Naive B cell (primary cell): ENCODE results near the gene CRLF2. TPM values are rescaled to one million over a fixed set of nuclear protein-coding genes. Genes with fewer than 3 reads are reported as not detected.
"Not testable (repeated sequence)": the region's sequence is repeated elsewhere in the genome, so short reads cannot be mapped to it uniquely, and the experiment has no call there.

Source experiments
- ATAC-seq, 2 donors: fragments of 150-1000 bp; cut with Tn5 transposase; 2 replicates each; pipeline ENCODE4 v1.10.0; 2021; ENCODE audit warnings: low read depth in 2 of 2, mild to moderate bottlenecking in 2 of 2, moderate library complexity in 2 of 2
- DNase-seq: peaks from one replicate; pipeline ENCODE4 v3.0.0; 2022
- H3K27ac Mint-ChIP-seq, 6 donors: one replicate each; pipeline ENCODE4 v1.8.0; 2020 to 2022; ENCODE audit warnings: mild to moderate bottlenecking in 6 of 6, mixed read lengths in 6 of 6, moderate library complexity in 5 of 6, inconsistent platforms in 2 of 6
- H3K27me3 Mint-ChIP-seq, 3 donors: one replicate each; pipeline ENCODE4 v1.8.0; 2021 to 2022; ENCODE audit warnings: mixed read lengths in 3 of 3, mild to moderate bottlenecking in 1 of 3
- H3K36me3 Mint-ChIP-seq, 2 donors: one replicate each; pipeline ENCODE4 v1.8.0; 2020 to 2022; ENCODE audit warnings: mixed read lengths in 2 of 2, inconsistent platforms in 1 of 2, mild to moderate bottlenecking in 1 of 2
- H3K4me1 Mint-ChIP-seq, 3 donors: one replicate each; pipeline ENCODE4 v1.8.0; 2020 to 2022; ENCODE audit warnings: mixed read lengths in 3 of 3, inconsistent platforms in 1 of 3, mild to moderate bottlenecking in 1 of 3, moderate library complexity in 1 of 3
- H3K4me3 Mint-ChIP-seq, 8 donors: one replicate each; pipeline ENCODE4 v1.8.0; 2020 to 2022; ENCODE audit warnings: mild to moderate bottlenecking in 8 of 8, mixed read lengths in 8 of 8, moderate library complexity in 8 of 8, inconsistent platforms in 2 of 8
- H3K9me3 Mint-ChIP-seq, 7 donors: one replicate each; pipeline ENCODE4 v1.8.0; 2020 to 2022; ENCODE audit warnings: mixed read lengths in 7 of 7, mild to moderate bottlenecking in 5 of 7, inconsistent platforms in 2 of 7, moderate library complexity in 1 of 7
- polyA plus RNA-seq, 6 donors: library from polyadenylated mRNA; unstranded; fragments of 300-500 nt; fragmentation: Illumina TruSeq; gene quantifications; one replicate each; pipeline ENCODE4 v1.2.3, GENCODE V29; 2021; ENCODE audit warnings: low read depth in 6 of 6

The CRLF2 gene
- polyA plus RNA-seq, 6 donors from 2014 or later, result not detected

GRCh38 chrX:1173435-1173834 is 39.0 kb downstream of the CRLF2 start:
- H3K9me3 Mint-ChIP-seq, H3K27me3 Mint-ChIP-seq, ATAC-seq, H3K4me1 Mint-ChIP-seq, H3K36me3 Mint-ChIP-seq, DNase-seq, H3K4me3 Mint-ChIP-seq: not testable (repeated sequence)
- peak overlapping the region in 1 of 6 donors; percentile 29 for H3K27ac Mint-ChIP-seq

GRCh38 chrX:1172496-1172895 is 40.0 kb downstream of the CRLF2 start:
- H3K4me3 Mint-ChIP-seq, result no peak overlapping the region
- H3K9me3 Mint-ChIP-seq, result peaks cover 0 to 3% (median 0%) of the 10 kb centered on the region in 7 donors
- H3K36me3 Mint-ChIP-seq, result no peaks in the 10 kb centered on the region
- ATAC-seq (no peak), DNase-seq (no peak)
- peaks cover 0 to 4% (median 0%) of the 10 kb centered on the region in 3 donors for H3K4me1 Mint-ChIP-seq
- peaks cover 0 to 11% (median 0%) of the 10 kb centered on the region in 3 donors for H3K27me3 Mint-ChIP-seq
- no peak overlapping the region for H3K27ac Mint-ChIP-seq

GRCh38 chrX:1171915-1172314 is 40.5 kb downstream of the CRLF2 start:
- H3K27me3 Mint-ChIP-seq, result peaks cover 0 to 14% (median 0%) of the 10 kb centered on the region in 3 donors
- not testable (repeated sequence) for H3K9me3 Mint-ChIP-seq, H3K4me3 Mint-ChIP-seq, H3K27ac Mint-ChIP-seq, ATAC-seq, DNase-seq, H3K36me3 Mint-ChIP-seq, H3K4me1 Mint-ChIP-seq

GRCh38 chrX:1170243-1170642 is 42.2 kb downstream of the CRLF2 start:
- ATAC-seq (no peak), DNase-seq (no peak)
- H3K36me3 Mint-ChIP-seq, result no peaks in the 10 kb centered on the region
- peak overlapping the region in 1 of 8 donors; percentile 67 for H3K4me3 Mint-ChIP-seq
- peaks cover 0 to 5% (median 4%) of the 10 kb centered on the region in 3 donors for H3K4me1 Mint-ChIP-seq
- H3K27ac Mint-ChIP-seq, result peak overlapping the region in 1 of 6 donors; percentile 27
- H3K9me3 Mint-ChIP-seq, result peaks cover 0 to 1% (median 0%) of the 10 kb centered on the region in 7 donors
- H3K27me3 Mint-ChIP-seq, result peaks cover 0 to 14% (median 3%) of the 10 kb centered on the region in 3 donors

- Mint-ChIP-seq H3K36me3 (no peaks in the 10 kb centered on the region), H3K4me1 (peaks cover 0 to 9% (median 4%) of the 10 kb centered on the region in 3 donors), H3K27ac (no peak overlapping the region), H3K4me3 (no peak overlapping the region), H3K9me3 (no peaks in the 10 kb centered on the region), H3K27me3 (peaks cover 0 to 14% (median 3%) of the 10 kb centered on the region in 3 donors)
- no peak for DNase-seq
- ATAC-seq, result no peak
Observed at GRCh38 chrX:1169189-1169588, 43.3 kb downstream of the CRLF2 start.

- Mint-ChIP-seq H3K27ac (peak overlapping the region in 2 of 6 donors; percentile 11 to 49), H3K27me3 (peaks cover 3 to 22% (median 9%) of the 10 kb centered on the region in 3 donors)
- no peak for ATAC-seq
Observed at GRCh38 chrX:1167918-1168481, 44.4 kb downstream of the CRLF2 start.

GRCh38 chrX:1167466-1167865 is 45.0 kb downstream of the CRLF2 start:
- no peaks in the 10 kb centered on the region for H3K9me3 Mint-ChIP-seq
- H3K4me1 Mint-ChIP-seq, result peaks cover 3 to 12% (median 4%) of the 10 kb centered on the region in 3 donors
- H3K27ac Mint-ChIP-seq, result peak overlapping the region in 1 of 6 donors; percentile 78
- no peaks in the 10 kb centered on the region for H3K36me3 Mint-ChIP-seq
- H3K4me3 Mint-ChIP-seq, result no peak overlapping the region
- ATAC-seq (no peak), DNase-seq (no peak)
- peaks cover 3 to 27% (median 9%) of the 10 kb centered on the region in 3 donors for H3K27me3 Mint-ChIP-seq

More at GRCh38 chrX:1167918-1168481, 44.4 kb downstream of the CRLF2 start:
- no peaks in the 10 kb centered on the region for H3K9me3 Mint-ChIP-seq
- peaks cover 0 to 12% (median 4%) of the 10 kb centered on the region in 3 donors for H3K4me1 Mint-ChIP-seq
- H3K4me3 Mint-ChIP-seq, result no peak overlapping the region
- H3K36me3 Mint-ChIP-seq, result no peaks in the 10 kb centered on the region
- no peak for DNase-seq

GRCh38 chrX:1165535-1166196 is 46.8 kb downstream of the CRLF2 start:
- peaks cover 5 to 12% (median 7%) of the 10 kb centered on the region in 3 donors for H3K4me1 Mint-ChIP-seq
- no peak overlapping the region for H3K27ac Mint-ChIP-seq
- peaks cover 0 to under 1% (median 0%) of the 10 kb centered on the region in 7 donors for H3K9me3 Mint-ChIP-seq
- H3K4me3 Mint-ChIP-seq, result peak overlapping the region in 6 of 8 donors; percentile 17 to 59 (median 42)
- H3K27me3 Mint-ChIP-seq, result peaks cover 3 to 32% (median 9%) of the 10 kb centered on the region in 3 donors
- no peaks in the 10 kb centered on the region for H3K36me3 Mint-ChIP-seq
- ATAC-seq, result peak in 1 of 2 donors; percentile 36
- peak; percentile 41 for DNase-seq

GRCh38 chrX:1164322-1165288 is 47.8 kb downstream of the CRLF2 start:
- peak in 1 of 2 donors; percentile 43 for ATAC-seq
- peak overlapping the region in 1 of 6 donors; percentile 80 for H3K27ac Mint-ChIP-seq
- peak; percentile 47 for DNase-seq
- H3K36me3 Mint-ChIP-seq, result no peaks in the 10 kb centered on the region
- H3K9me3 Mint-ChIP-seq, result peaks cover 0 to 11% (median 1%) of the 10 kb centered on the region in 7 donors
- H3K4me3 Mint-ChIP-seq, result peak overlapping the region in 7 of 8 donors; percentile 25 to 80 (median 61)
- peaks cover 3 to 32% (median 9%) of the 10 kb centered on the region in 3 donors for H3K27me3 Mint-ChIP-seq
- H3K4me1 Mint-ChIP-seq, result peaks cover 12 to 15% (median 13%) of the 10 kb centered on the region in 3 donors

GRCh38 chrX:1163231-1163630 is 49.2 kb downstream of the CRLF2 start:
- Mint-ChIP-seq H3K27me3 (peaks cover 3 to 28% (median 9%) of the 10 kb centered on the region in 3 donors), H3K36me3 (no peaks in the 10 kb centered on the region), H3K27ac (peak overlapping the region in 1 of 6 donors; percentile 95), H3K4me1 (peaks cover 12 to 20% (median 17%) of the 10 kb centered on the region in 3 donors), H3K4me3 (no peak overlapping the region), H3K9me3 (peaks cover 2 to 15% (median 3%) of the 10 kb centered on the region in 7 donors)
- no peak for ATAC-seq
- no peak for DNase-seq

GRCh38 chrX:1162119-1162916 is 50.1 kb downstream of the CRLF2 start:
- Mint-ChIP-seq H3K4me1 (peaks cover 12 to 17% (median 16%) of the 10 kb centered on the region in 3 donors), H3K9me3 (peaks cover 2 to 15% (median 3%) of the 10 kb centered on the region in 7 donors), H3K4me3 (peak overlapping the region in 1 of 8 donors; percentile 39), H3K27me3 (peaks cover 3 to 19% (median 9%) of the 10 kb centered on the region in 3 donors), H3K27ac (peak overlapping the region in 1 of 6 donors; percentile 90), H3K36me3 (no peaks in the 10 kb centered on the region)
- no peak for DNase-seq
- ATAC-seq, result no peak

- no peaks in the 10 kb centered on the region for H3K36me3 Mint-ChIP-seq
Observed at GRCh38 chrX:1159548-1159947, 52.9 kb downstream of the CRLF2 start.

More at GRCh38 chrX:1159548-1159947, 52.9 kb downstream of the CRLF2 start:
- Mint-ChIP-seq H3K4me3 (peak overlapping the region in 1 of 8 donors; percentile 37), H3K9me3 (peaks cover 2 to 15% (median 3%) of the 10 kb centered on the region in 7 donors), H3K27me3 (peaks cover 0 to 17% (median 9%) of the 10 kb centered on the region in 3 donors), H3K27ac (peak overlapping the region in 5 of 6 donors; percentile 19 to 90 (median 87)), H3K4me1 (peaks cover 4 to 17% (median 16%) of the 10 kb centered on the region in 3 donors)
- ATAC-seq (no peak), DNase-seq (no peak)
